H1 (cell line): ENCODE measurements around the gene EHBP1. TPM values are rescaled to one million over a fixed set of nuclear protein-coding genes. Genes with fewer than 3 reads are reported as not detected.

ENCODE experiments used
- CTCF ChIA-PET: fragments of 300-600 bp; sonication (Branson Sonifier 250); formaldehyde crosslinking; loops from one replicate; lab custom pipeline; 2021; ENCODE audit not compliant: partially characterized antibody; lab: Charles Lee
- POLR2A ChIA-PET: fragments of 300-600 bp; sonication (Branson Sonifier 250); formaldehyde crosslinking; loops from one replicate; lab custom pipeline; 2021; ENCODE audit warnings: inconsistent platforms; ENCODE audit not compliant: partially characterized antibody; lab: Charles Lee
- DNase-seq, 2 experiments: peaks; one replicate each; pipeline versions ENCODE4 v3.0.0 to v3.0.0-alpha.2; 2010 to 2022; ENCODE audit warnings: low spot score in 2 of 2, low read depth in 1 of 2, mixed read lengths in 1 of 2
- FAIRE-seq: peaks from 2 replicates; lab custom pipeline; 2011; peaks lifted over from hg19 to GRCh38; lab: Jason Lieb, UNC
- H2AFZ ChIP-seq: 2 replicates; pipeline ENCODE4 v1.8.1; 2012; ENCODE audit warnings: low read length, inconsistent platforms
- H2AK5ac ChIP-seq: 2 replicates; pipeline ENCODE4 v1.6.1; 2013; ENCODE audit warnings: low read depth, low read length
- H2BK120ac ChIP-seq: replicated peaks from 2 replicates; pipeline ENCODE3; 2013; ENCODE audit warnings: low read depth, low read length, inconsistent platforms
- H2BK12ac ChIP-seq: 2 replicates; pipeline ENCODE4 v1.6.1; 2013; ENCODE audit warnings: low read depth, low read length
- H2BK15ac ChIP-seq: 2 replicates; pipeline ENCODE4 v1.6.1; 2013; ENCODE audit warnings: low read length
- H2BK20ac ChIP-seq: 2 replicates; pipeline ENCODE4 v1.6.1; 2013; ENCODE audit warnings: low read length
- H2BK5ac ChIP-seq: 2 replicates; pipeline ENCODE4 v1.6.1; 2013; ENCODE audit warnings: low read depth, low read length
- H3K14ac ChIP-seq: 2 replicates; pipeline ENCODE4 v1.6.1; 2013; ENCODE audit warnings: inconsistent platforms; ENCODE audit not compliant: insufficient read length
- H3K18ac ChIP-seq: 2 replicates; pipeline ENCODE4 v1.6.1; 2013; ENCODE audit warnings: low read length; ENCODE audit errors: extremely low read depth
- H3K23ac ChIP-seq: 2 replicates; pipeline ENCODE4 v1.6.1; 2013; ENCODE audit warnings: inconsistent platforms; ENCODE audit not compliant: insufficient read length
- H3K23me2 ChIP-seq: 2 replicates; pipeline ENCODE4 v1.6.1; 2013; ENCODE audit warnings: low read depth, low read length
- H3K27ac ChIP-seq: 2 replicates; pipeline ENCODE4 v1.6.1; 2011; ENCODE audit warnings: low read depth, low read length, inconsistent platforms
- H3K27me3 ChIP-seq, 4 experiments: replicated peaks in 1 of 4; 1 replicate in 1 of 4; 2 replicates in 3 of 4; pipeline versions ENCODE4 v1.6.1 to v1.8.1; 2011 to 2013; ENCODE audit warnings: low read length in 3 of 4, mild to moderate bottlenecking in 3 of 4, inconsistent platforms in 2 of 4, mixed read lengths in 2 of 4, moderate library complexity in 1 of 4; ENCODE audit not compliant: control insufficient read depth in 3 of 4, insufficient read depth in 3 of 4; ENCODE audit errors: extremely low read depth in 1 of 4
- H3K36me3 ChIP-seq, 4 experiments: 2 replicates each; pipeline versions ENCODE4 v1.6.1 to v1.8.1; 2011 to 2013; ENCODE audit warnings: mild to moderate bottlenecking in 4 of 4, low read length in 3 of 4, moderate library complexity in 2 of 4, control low read depth in 1 of 4, inconsistent platforms in 1 of 4; ENCODE audit not compliant: insufficient read depth in 4 of 4, control insufficient read depth in 2 of 4
- H3K4ac ChIP-seq: replicated peaks from 2 replicates; pipeline ENCODE3; 2013; ENCODE audit warnings: low read length, low read depth, mixed read lengths, inconsistent platforms; ENCODE audit not compliant: insufficient read length
- H3K4me1 ChIP-seq, 4 experiments: replicated peaks in 1 of 4; 1 replicate in 1 of 4; 2 replicates in 3 of 4; pipeline versions ENCODE4 v1.6.1 to v1.8.1; 2011 to 2013; ENCODE audit warnings: low read length in 3 of 4, inconsistent platforms in 2 of 4, mixed read lengths in 1 of 4; ENCODE audit not compliant: insufficient read depth in 4 of 4, control insufficient read depth in 3 of 4
- H3K4me2 ChIP-seq, 2 experiments: 2 replicates each; pipeline versions ENCODE4 v1.6.1 to v1.8.1; 2011 to 2013; ENCODE audit warnings: low read depth in 2 of 2, low read length in 2 of 2, control low read depth in 1 of 2, inconsistent platforms in 1 of 2, mild to moderate bottlenecking in 1 of 2; ENCODE audit not compliant: insufficient read depth in 1 of 2
- H3K4me3 ChIP-seq, 4 experiments: fragments of 200-600, 300-600 bp in 1 of 4; sonication (generic), shearing (Covaris generic), sonication (Bioruptor Twin) in 1 of 4; 2 replicates each; pipeline versions ENCODE4 v1.5.1 to v1.8.1; 2011 to 2016; ENCODE audit warnings: low read length in 4 of 4, low read depth in 3 of 4, control low read depth in 2 of 4, inconsistent platforms in 2 of 4, mild to moderate bottlenecking in 2 of 4, mixed read lengths in 1 of 4, moderate library complexity in 1 of 4; ENCODE audit not compliant: insufficient read depth in 2 of 4; ENCODE audit errors: extremely low read depth in 1 of 4
- H3K56ac ChIP-seq: replicated peaks from 2 replicates; pipeline ENCODE3; 2013; ENCODE audit warnings: low read depth, mild to moderate bottlenecking, mixed read lengths, low read length, inconsistent platforms; ENCODE audit not compliant: insufficient read length
- H3K79me1 ChIP-seq: 2 replicates; pipeline ENCODE4 v1.6.1; 2013; ENCODE audit warnings: low read depth, low read length, control low read depth
- H3K79me2 ChIP-seq, 2 experiments: 2 replicates each; pipeline versions ENCODE4 v1.6.1 to v1.8.1; 2012 to 2013; ENCODE audit warnings: low read length in 2 of 2, mild to moderate bottlenecking in 2 of 2, inconsistent platforms in 1 of 2; ENCODE audit not compliant: insufficient read depth in 2 of 2, control insufficient read depth in 1 of 2
- H3K9ac ChIP-seq, 4 experiments: replicated peaks in 1 of 4; 1 replicate in 1 of 4; 2 replicates in 3 of 4; pipeline versions ENCODE4 v1.6.1 to v1.8.1; 2011 to 2013; ENCODE audit warnings: low read depth in 3 of 4, low read length in 3 of 4, control low read depth in 2 of 4, mild to moderate bottlenecking in 2 of 4, moderate library complexity in 2 of 4, inconsistent platforms in 1 of 4; ENCODE audit errors: extremely low read depth in 1 of 4
- H3K9me3 ChIP-seq, 2 experiments: 2 replicates each; pipeline versions ENCODE4 v1.6.1 to v1.8.1; 2012 to 2013; ENCODE audit warnings: mild to moderate bottlenecking in 2 of 2, moderate library complexity in 2 of 2, control low read depth in 1 of 2, inconsistent platforms in 1 of 2, low read depth in 1 of 2, low read length in 1 of 2, mixed read lengths in 1 of 2; ENCODE audit not compliant: insufficient read depth in 2 of 2
- H4K20me1 ChIP-seq, 2 experiments: replicated peaks in 1 of 2; 2 replicates each; pipeline versions ENCODE3 to v1.8.1; 2011 to 2013; ENCODE audit warnings: inconsistent platforms in 2 of 2, low read length in 2 of 2, mild to moderate bottlenecking in 1 of 2; ENCODE audit not compliant: insufficient read depth in 2 of 2, control insufficient read depth in 1 of 2
- H4K5ac ChIP-seq: 2 replicates; pipeline ENCODE4 v1.6.1; 2013; ENCODE audit warnings: low read length, low read depth, mixed read lengths, inconsistent platforms; ENCODE audit not compliant: insufficient read length
- H4K8ac ChIP-seq: 2 replicates; pipeline ENCODE4 v1.8.0; 2013; ENCODE audit warnings: mild to moderate bottlenecking, moderate library complexity, low read length, inconsistent platforms; ENCODE audit not compliant: insufficient read depth; ENCODE audit errors: extremely low read depth
- H4K91ac ChIP-seq: replicated peaks from 2 replicates; pipeline ENCODE3; 2013; ENCODE audit warnings: low read length, mixed read lengths, inconsistent platforms; ENCODE audit not compliant: insufficient read length
- BCL11A ChIP-seq, 2 experiments: IDR thresholded peaks; one replicate each; pipeline ENCODE4 v1.6.1; 2011; ENCODE audit warnings: low read depth in 2 of 2, low read length in 2 of 2, mild to moderate bottlenecking in 2 of 2
- CBX8 ChIP-seq: fragments of 300-800, 300-1000 bp; sonication (generic); IDR thresholded peaks from 2 replicates; pipeline ENCODE4 v1.7.1; 2016; ENCODE audit warnings: low read depth, low read length, borderline replicate concordance
- GABPA ChIP-seq: IDR thresholded peaks from 2 replicates; pipeline ENCODE4 v1.6.1; 2011; ENCODE audit warnings: mild to moderate bottlenecking, low read length, moderate library complexity, borderline replicate concordance; ENCODE audit not compliant: insufficient read depth
- GTF2F1 ChIP-seq: IDR thresholded peaks from 2 replicates; pipeline ENCODE4 v1.6.1; 2012; ENCODE audit warnings: low read depth, low read length, improper control_type of control experiment, borderline replicate concordance
- HDAC2 ChIP-seq, 2 experiments: fragments of 300-600 bp in 1 of 2; sonication (generic) in 1 of 2; IDR thresholded peaks; 2 replicates each; pipeline ENCODE4 v1.6.1; 2011 to 2012; ENCODE audit warnings: low read depth in 2 of 2, low read length in 2 of 2, mild to moderate bottlenecking in 2 of 2, moderate library complexity in 2 of 2, borderline replicate concordance in 1 of 2, inconsistent platforms in 1 of 2
- JUN ChIP-seq: IDR thresholded peaks from 2 replicates; pipeline ENCODE4 v1.6.1; 2011; ENCODE audit warnings: low read depth, mild to moderate bottlenecking, improper control_type of control experiment, low read length
- MAX ChIP-seq: IDR thresholded peaks from 2 replicates; pipeline ENCODE4 v1.6.1; 2012; ENCODE audit warnings: inconsistent platforms
- NRF1 ChIP-seq: IDR thresholded peaks from 2 replicates; pipeline ENCODE4 v1.6.1; 2011; ENCODE audit warnings: mild to moderate bottlenecking, low read depth, low read length, improper control_type of control experiment
- RAD21 ChIP-seq, 2 experiments: IDR thresholded peaks in 1 of 2; conservative IDR thresholded peaks in 1 of 2; 2 replicates each; pipeline ENCODE4 v1.6.1; 2011; ENCODE audit warnings: low read depth in 2 of 2, low read length in 2 of 2, improper control_type of control experiment in 1 of 2, inconsistent platforms in 1 of 2, mild to moderate bottlenecking in 1 of 2, moderate library complexity in 1 of 2
- RFX5 ChIP-seq: IDR thresholded peaks from 2 replicates; pipeline ENCODE4 v1.6.1; 2011; ENCODE audit warnings: low read depth, low read length, improper control_type of control experiment, borderline replicate concordance
- RNF2 ChIP-seq: fragments of 200-900, 300-1000 bp; sonication (generic); IDR thresholded peaks from 2 replicates; pipeline ENCODE4 v1.7.1; 2016; ENCODE audit warnings: borderline replicate concordance, low read depth, mild to moderate bottlenecking, antibody characterized with exemption, low read length; ENCODE audit not compliant: poor library complexity, severe bottlenecking; ENCODE audit errors: missing control alignments
- SP4 ChIP-seq: IDR thresholded peaks from 2 replicates; pipeline ENCODE4 v1.6.1; 2012; ENCODE audit warnings: low read length, inconsistent platforms
- TCF12 ChIP-seq: IDR thresholded peaks from 2 replicates; pipeline ENCODE4 v1.6.1; 2011; ENCODE audit warnings: low read depth, mild to moderate bottlenecking, low read length
- WGBS, 2 experiments: shearing (Covaris generic) in 1 of 2; methylation state at CpG; one replicate each; pipeline versions ENCODE4 v1.1.6 to v1.1.7; 2013 to 2015; ENCODE audit warnings: low lambda C conversion rate in 2 of 2, mixed read lengths in 2 of 2, inconsistent platforms in 1 of 2, low coverage in 1 of 2, missing lambda C conversion rate in 1 of 2; ENCODE audit not compliant: insufficient replicate concordance in 2 of 2, insufficient coverage in 1 of 2, insufficient read length in 1 of 2; ENCODE audit errors: extremely low coverage in 1 of 2, missing lambda C conversion rate in 1 of 2; 5-methylcytosine and 5-hydroxymethylcytosine counted together
- polyA plus RNA-seq, 7 experiments: library from polyadenylated mRNA; depleted of rRNA in 3 of 7; stranded (reverse) in 5 of 7; unstranded in 2 of 7; fragments of >200 nt in 5 of 7; fragments of 200-250 nt in 2 of 7; gene quantifications; 1 replicate in 5 of 7; 2 replicates in 1 of 7; 4 replicates in 1 of 7; pipeline versions ENCODE4 v1.2.1 to v1.2.3, GENCODE V29; 2011 to 2013; ENCODE audit warnings: missing spikeins in 2 of 7, mixed read lengths in 2 of 7
- total RNA-seq: library from RNA; stranded (reverse); fragmentation: NEBNext Ultra II Directional; extraction: Animal tissue kit (Norgen Biotek cat#: 25700); gene quantifications from 2 replicates; pipeline ENCODE4 v1.2.1, GENCODE V29; 2021

The EHBP1 gene
- total and polyA plus RNA-seq, 2 of the 8 experiments (the other 6 are each of a cell fraction or from before 2014, with no cell fraction given) = 12.0 to 64.1 TPM

GRCh38 chr2:63093502-63093901, 388.0 kb downstream of the EHBP1 start:
- Histone ChIP-seq H2BK12ac (no peak overlapping the region), H2BK5ac (no peak overlapping the region), H3K14ac (no peak overlapping the region), H4K20me1 (no peaks in the 10 kb centered on the region), H3K36me3 (no peaks in the 10 kb centered on the region), H3K9me3 (no peaks in the 10 kb centered on the region), H3K4me3 (no peak overlapping the region), H2BK15ac (no peak overlapping the region), H3K4ac (no peak overlapping the region), H2AK5ac (no peak overlapping the region), H2AFZ (peak overlapping the region; percentile 68; the same call in 1 of the 2 replicates), H3K9ac (no peak overlapping the region), H3K23ac (no peak overlapping the region), H2BK120ac (no peak overlapping the region), H3K4me2 (no peak overlapping the region), H4K91ac (no peak overlapping the region), H3K27me3 (no peaks in the 10 kb centered on the region), H3K79me1 (no peaks in the 10 kb centered on the region), H3K23me2 (no peaks in the 10 kb centered on the region), H4K5ac (no peak overlapping the region), H3K79me2 (no peaks in the 10 kb centered on the region), H3K27ac (no peak overlapping the region), H4K8ac (no peak overlapping the region), H3K4me1 (no peaks in the 10 kb centered on the region), H2BK20ac (no peak overlapping the region), H3K18ac (no peak overlapping the region), H3K56ac (no peak overlapping the region)
- no peak for DNase-seq
- POLR2A ChIA-PET = no interaction called here
- WGBS, 2 experiments = 75% methylated on average over 1 of the region's 1 CpG; no CpG with 5 or more reads in 1 of the 2 experiments
- CTCF ChIA-PET = no interaction called here
- peak; percentile 39 for FAIRE-seq
- TF ChIP-seq TCF12 (no peak), RNF2 (no peak), RAD21 (IDR thresholded peaks at IDR 0.05 in 1 of 2, conservative IDR thresholded peaks at IDR 0.05 in 1 of 2; ENCODE audit: low read depth in 2 of 2, low read length in 2 of 2) (no peak), SP4 (no peak), NRF1 (no peak), CBX8 (no peak), HDAC2 (IDR thresholded peaks at IDR 0.05; ENCODE audit: borderline replicate concordance in 1 of 2, low read depth in 2 of 2, low read length in 2 of 2) (no peak), RFX5 (no peak), GABPA (no peak), BCL11A (IDR thresholded peaks at IDR 0.05; ENCODE audit: low read depth in 2 of 2, low read length in 2 of 2) (no peak), MAX (no peak), JUN (no peak), GTF2F1 (no peak)
